GM12865 (cell line): Measurements from ENCODE around the gene MFNG.

ENCODE experiments used
- DNase-seq: peaks from one replicate; pipeline ENCODE4 v3.0.0; 2010; ENCODE audit warnings: low read depth
- H3K4me3 ChIP-seq: 2 replicates; pipeline ENCODE4 v1.5.1; 2011; ENCODE audit warnings: mild to moderate bottlenecking, low read depth, low read length, control low read depth
- CTCF ChIP-seq: IDR thresholded peaks from 2 replicates; pipeline ENCODE4 v1.5.1; 2011; ENCODE audit warnings: low read length, control low read depth, low read depth, inconsistent platforms; ENCODE audit not compliant: insufficient read depth; ENCODE audit errors: missing control alignments

The MFNG gene

GRCh38 chr22:37455896-37456295 is 30.3 kb downstream of the MFNG start:
- H3K4me3 ChIP-seq, result no peak overlapping the region
- DNase-seq, result no peak
- no peak for TF ChIP-seq CTCF

GRCh38 chr22:37454857-37455686 is 31.1 kb downstream of the MFNG start:
- DNase-seq, result no peak
- no peak for TF ChIP-seq CTCF
- H3K4me3 ChIP-seq, result no peak overlapping the region

- no peak for TF ChIP-seq CTCF
- DNase-seq, result no peak
- no peak overlapping the region for H3K4me3 ChIP-seq
These were observed 32.5 kb downstream of the MFNG start for GRCh38 chr22:37453696-37454095.

GRCh38 chr22:37451218-37451617 is 35.0 kb downstream of the MFNG start:
- no peak for TF ChIP-seq CTCF
- DNase-seq, result no peak
- no peak overlapping the region for H3K4me3 ChIP-seq

GRCh38 chr22:37449331-37450001 is 36.7 kb downstream of the MFNG start:
- H3K4me3 ChIP-seq, result no peak overlapping the region
- no peak for DNase-seq
- TF ChIP-seq CTCF, result no peak

GRCh38 chr22:37448516-37449127 is 37.6 kb downstream of the MFNG start:
- H3K4me3 ChIP-seq, result no peak overlapping the region
- no peak for DNase-seq
- TF ChIP-seq CTCF, result no peak

- no peak for TF ChIP-seq CTCF
- DNase-seq, result no peak
These were observed 40.7 kb downstream of the MFNG start for GRCh38 chr22:37445501-37445900.

More at GRCh38 chr22:37445501-37445900, 40.7 kb downstream of the MFNG start:
- no peak overlapping the region for H3K4me3 ChIP-seq
